Keratinocyte (primary cell): Measurements from ENCODE around the gene EXOC3. TPM values are rescaled to one million over a fixed set of nuclear protein-coding genes. Genes with fewer than 3 reads are reported as not detected.
A peak's percentile ranks its signal among the peaks of the same experiment; 100 is the strongest.

Source experiments
- DNase-seq: peaks from one replicate; pipeline ENCODE4 v3.0.0-alpha.2; 2011; ENCODE audit warnings: low read depth, missing footprints, low spot score
- FAIRE-seq: peaks from 2 replicates; lab custom pipeline; 2011; peaks lifted over from hg19 to GRCh38; lab: Jason Lieb, UNC
- H2AFZ ChIP-seq: 2 replicates; pipeline ENCODE4 v1.6.0; 2012; ENCODE audit warnings: low read length, control low read depth, inconsistent platforms; ENCODE audit not compliant: control insufficient read depth
- H3K27ac ChIP-seq: 2 replicates; pipeline ENCODE4 v1.5.1; 2011; ENCODE audit warnings: low read length; ENCODE audit not compliant: control insufficient read depth, insufficient read depth
- H3K27me3 ChIP-seq: 3 replicates; pipeline ENCODE4 v1.6.0; 2011; ENCODE audit warnings: low read length; ENCODE audit not compliant: control insufficient read depth, insufficient read depth; ENCODE audit errors: extremely low read depth
- H3K36me3 ChIP-seq, 2 experiments: 2 replicates in 1 of 2; 3 replicates in 1 of 2; pipeline ENCODE4 v1.5.1; 2011; ENCODE audit warnings: low read length in 2 of 2, mild to moderate bottlenecking in 1 of 2; ENCODE audit not compliant: control insufficient read depth in 2 of 2, insufficient read depth in 2 of 2; ENCODE audit errors: extremely low read depth in 1 of 2
- H3K4me1 ChIP-seq: 3 replicates; pipeline ENCODE4 v1.5.1; 2011; ENCODE audit warnings: low read length; ENCODE audit not compliant: control insufficient read depth, insufficient read depth; ENCODE audit errors: extremely low read depth
- H3K4me2 ChIP-seq: 3 replicates; pipeline ENCODE4 v1.6.0; 2011; ENCODE audit warnings: low read depth, low read length; ENCODE audit not compliant: control insufficient read depth, insufficient read depth; ENCODE audit errors: extremely low read depth
- H3K4me3 ChIP-seq, 3 experiments: fragments of 200-600 bp in 1 of 3; sonication (generic) in 1 of 3; 2 replicates in 2 of 3; 3 replicates in 1 of 3; pipeline ENCODE4 v1.5.1; 2011 to 2016; ENCODE audit warnings: low read length in 3 of 3, mild to moderate bottlenecking in 3 of 3, control low read depth in 2 of 3, inconsistent platforms in 1 of 3, low read depth in 1 of 3, mixed read lengths in 1 of 3, mixed run types in 1 of 3, moderate library complexity in 1 of 3; ENCODE audit not compliant: control insufficient read depth in 2 of 3, insufficient read depth in 2 of 3; ENCODE audit errors: extremely low read depth in 1 of 3
- H3K79me2 ChIP-seq: 2 replicates; pipeline ENCODE4 v1.6.0; 2012; ENCODE audit warnings: low read length; ENCODE audit not compliant: control insufficient read depth, insufficient read depth
- H3K9ac ChIP-seq: 3 replicates; pipeline ENCODE4 v1.6.0; 2011; ENCODE audit warnings: low read length; ENCODE audit not compliant: control insufficient read depth, insufficient read depth; ENCODE audit errors: extremely low read depth
- H3K9me1 ChIP-seq: 3 replicates; pipeline ENCODE4 v1.6.0; 2011; ENCODE audit warnings: low read length; ENCODE audit not compliant: control insufficient read depth, insufficient read depth; ENCODE audit errors: extremely low read depth
- H3K9me3 ChIP-seq: 2 replicates; pipeline ENCODE4 v1.5.1; 2012; ENCODE audit warnings: low read depth, low read length; ENCODE audit not compliant: control insufficient read depth
- H4K20me1 ChIP-seq: 3 replicates; pipeline ENCODE4 v1.6.0; 2011; ENCODE audit warnings: low read length; ENCODE audit not compliant: control insufficient read depth, insufficient read depth; ENCODE audit errors: extremely low read depth
- EZH2 ChIP-seq: IDR thresholded peaks from one replicate; pipeline ENCODE4 v1.6.1; 2012; ENCODE audit warnings: inconsistent platforms, mild to moderate bottlenecking, low read length, moderate library complexity
- dilution Hi-C: fragments of 300-500 bp; cut with MboI; formaldehyde crosslinking; loops from one replicate; pipeline ENCODE4 v1.7.0; 2020; ENCODE audit warnings: low sequenced_read_pairs; ENCODE audit not compliant: extremely low pct_ligation_motif_present
- polyA plus RNA-seq, 5 experiments: library from polyadenylated mRNA; depleted of rRNA in 3 of 5; stranded (reverse) in 3 of 5; stranded (forward) in 1 of 5; unstranded in 1 of 5; fragments of >200 nt; gene quantifications; 1 replicate in 1 of 5; 2 replicates in 3 of 5; 3 replicates in 1 of 5; pipeline versions ENCODE4 v1.2.1 to v1.2.3, GENCODE V29; 2011 to 2012; ENCODE audit warnings: missing spikeins in 2 of 5, low read depth in 1 of 5, low replicate concordance in 1 of 5
- TF ChIP-seq, protein P1 (sequence below), 3 experiments: IDR thresholded peaks in 1 of 3; conservative IDR thresholded peaks in 1 of 3; optimal IDR thresholded peaks in 1 of 3; 2 replicates in 2 of 3; 3 replicates in 1 of 3; pipeline versions ENCODE3 to v1.5.1; 2011; ENCODE audit warnings: low read length in 3 of 3, mild to moderate bottlenecking in 3 of 3, moderate library complexity in 2 of 3, control low read depth in 1 of 3, inconsistent platforms in 1 of 3; ENCODE audit not compliant: insufficient read depth in 2 of 3; ENCODE audit errors: extremely low read depth in 1 of 3

Gene EXOC3
- polyA plus RNA-seq, 1 donor (not counting 4 experiments of a cell fraction or from before 2014, with no cell fraction given), result 14.2 TPM

DNA sequence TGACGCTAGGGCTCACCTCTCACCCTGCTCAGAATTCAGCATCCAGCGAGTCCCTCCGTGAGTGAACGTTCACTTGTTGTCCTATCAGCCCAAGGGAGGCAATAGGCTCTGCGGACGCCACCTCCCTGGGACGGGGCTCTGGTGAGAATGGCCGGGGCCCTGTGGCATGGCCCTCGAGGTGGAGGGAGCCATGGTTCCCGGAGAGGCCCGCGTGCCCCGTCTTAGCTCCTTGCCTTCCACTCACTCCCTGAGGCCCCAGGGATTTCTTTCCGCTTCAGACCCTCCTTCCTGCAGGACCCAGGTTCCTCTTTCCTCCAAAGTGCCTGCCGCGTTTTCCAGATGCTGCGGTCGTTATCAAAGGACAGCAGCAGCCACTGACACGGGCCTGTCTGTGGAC, 21.5 kb downstream of the EXOC3 start:
- no peak overlapping the region for H3K4me3 ChIP-seq
- no peak overlapping the region for H3K9ac ChIP-seq
- DNase-seq (no peak), FAIRE-seq (no peak)
- no peak overlapping the region for H3K27ac ChIP-seq
- H3K9me1 ChIP-seq, result no peaks in the 10 kb centered on the region
- H3K36me3 ChIP-seq, result peaks cover 12 to 25% of the 10 kb centered on the region in 2 experiments
- dilution Hi-C loops, result no loop called here
- H3K79me2 ChIP-seq, result peaks cover 7% of the 10 kb centered on the region
- H2AFZ ChIP-seq, result no peak overlapping the region
- H3K4me2 ChIP-seq, result no peak overlapping the region
- H3K9me3 ChIP-seq, result no peaks in the 10 kb centered on the region
- no peaks in the 10 kb centered on the region for H3K27me3 ChIP-seq
- no peak for TF ChIP-seq EZH2
- TF ChIP-seq, protein P1, sequence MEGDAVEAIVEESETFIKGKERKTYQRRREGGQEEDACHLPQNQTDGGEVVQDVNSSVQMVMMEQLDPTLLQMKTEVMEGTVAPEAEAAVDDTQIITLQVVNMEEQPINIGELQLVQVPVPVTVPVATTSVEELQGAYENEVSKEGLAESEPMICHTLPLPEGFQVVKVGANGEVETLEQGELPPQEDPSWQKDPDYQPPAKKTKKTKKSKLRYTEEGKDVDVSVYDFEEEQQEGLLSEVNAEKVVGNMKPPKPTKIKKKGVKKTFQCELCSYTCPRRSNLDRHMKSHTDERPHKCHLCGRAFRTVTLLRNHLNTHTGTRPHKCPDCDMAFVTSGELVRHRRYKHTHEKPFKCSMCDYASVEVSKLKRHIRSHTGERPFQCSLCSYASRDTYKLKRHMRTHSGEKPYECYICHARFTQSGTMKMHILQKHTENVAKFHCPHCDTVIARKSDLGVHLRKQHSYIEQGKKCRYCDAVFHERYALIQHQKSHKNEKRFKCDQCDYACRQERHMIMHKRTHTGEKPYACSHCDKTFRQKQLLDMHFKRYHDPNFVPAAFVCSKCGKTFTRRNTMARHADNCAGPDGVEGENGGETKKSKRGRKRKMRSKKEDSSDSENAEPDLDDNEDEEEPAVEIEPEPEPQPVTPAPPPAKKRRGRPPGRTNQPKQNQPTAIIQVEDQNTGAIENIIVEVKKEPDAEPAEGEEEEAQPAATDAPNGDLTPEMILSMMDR (optimal IDR thresholded peaks at IDR 0.05 in 1 of 3, IDR thresholded peaks at IDR 0.05 in 1 of 3, conservative IDR thresholded peaks at IDR 0.05 in 1 of 3; ENCODE audit: extremely low read depth in 1 of 3, insufficient read depth in 2 of 3, low read length in 3 of 3), result no peak
- H3K4me1 ChIP-seq, result peaks cover 11% of the 10 kb centered on the region
- H4K20me1 ChIP-seq, result no peaks in the 10 kb centered on the region

DNA sequence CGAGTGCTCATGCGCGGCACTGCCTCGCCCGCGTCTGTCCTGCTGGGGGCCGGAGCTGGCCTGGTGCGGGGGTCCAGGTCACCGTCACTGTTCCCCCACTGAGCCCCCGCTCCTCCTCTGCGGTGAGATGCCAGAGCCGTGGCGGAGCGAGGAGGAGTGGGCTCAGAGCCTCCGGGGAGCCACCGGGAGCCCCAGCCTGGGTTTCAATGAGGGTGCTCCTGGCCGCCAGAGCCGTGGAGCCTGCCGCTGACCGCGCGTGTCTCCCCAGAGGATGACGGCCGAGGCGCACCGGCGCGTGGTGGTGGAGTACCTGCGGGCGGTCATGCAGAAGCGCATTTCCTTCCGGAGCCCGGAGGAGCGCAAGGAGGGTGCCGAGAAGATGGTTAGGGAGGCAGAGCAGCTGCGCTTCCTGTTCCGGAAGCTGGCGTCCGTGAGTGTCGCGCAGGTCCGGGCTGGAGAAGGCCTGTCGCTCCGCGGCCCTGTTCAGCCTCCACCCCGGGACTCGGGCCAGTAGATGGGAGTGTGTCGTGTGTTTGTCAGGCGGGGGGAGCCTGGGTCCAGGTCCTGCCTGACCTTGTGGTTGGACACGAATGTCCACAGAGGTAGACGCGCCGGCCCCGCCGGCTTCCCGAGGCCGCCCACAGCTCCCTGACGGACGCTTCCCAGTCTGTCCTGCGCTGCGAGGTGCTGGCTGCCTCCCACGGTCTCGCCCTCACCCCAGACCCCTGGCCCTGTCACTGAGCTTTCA, 22.0 kb downstream of the EXOC3 start:
- Histone ChIP-seq H4K20me1 (no peaks in the 10 kb centered on the region), H3K4me2 (peak overlapping the region; percentile 67), H3K4me3 (peak overlapping the region in 2 of 3 experiments; percentile 10 to 47), H3K79me2 (peaks cover 4% of the 10 kb centered on the region), H3K9me1 (no peaks in the 10 kb centered on the region), H3K9ac (peak overlapping the region; percentile 66), H2AFZ (peak overlapping the region; percentile 81), H3K27ac (peak overlapping the region; percentile 14), H3K36me3 (peaks cover 11 to 21% of the 10 kb centered on the region in 2 experiments), H3K9me3 (no peaks in the 10 kb centered on the region), H3K4me1 (peaks cover 9% of the 10 kb centered on the region), H3K27me3 (no peaks in the 10 kb centered on the region)
- TF ChIP-seq, protein P1 (optimal IDR thresholded peaks at IDR 0.05 in 1 of 3, IDR thresholded peaks at IDR 0.05 in 1 of 3, conservative IDR thresholded peaks at IDR 0.05 in 1 of 3; ENCODE audit: extremely low read depth in 1 of 3, insufficient read depth in 2 of 3, low read length in 3 of 3), result no peak
- no peak for TF ChIP-seq EZH2
- no peak for DNase-seq
- FAIRE-seq, result no peak
- dilution Hi-C loops, result no loop called here
